HepG2 (cell line): Measurements from ENCODE around the gene CUEDC2. TPM values are rescaled to one million over a fixed set of nuclear protein-coding genes. Genes with fewer than 3 reads are reported as not detected.
A peak's percentile ranks its signal among the peaks of the same experiment; 100 is the strongest.

Source experiments
- EEA1 ChIP-seq: sonication (generic); formaldehyde crosslinking; IDR thresholded peaks from 2 replicates; pipeline ENCODE4 v1.5.1; 2020; ENCODE audit warnings: mild to moderate bottlenecking, missing genetic modification reagents, borderline replicate concordance
- JARID2 ChIP-seq: sonication (generic); formaldehyde crosslinking; IDR thresholded peaks from 2 replicates; pipeline ENCODE4 v1.8.1; 2023; ENCODE audit warnings: missing genetic modification reagents, inconsistent platforms; ENCODE audit not compliant: insufficient replicate concordance
- MXD3 ChIP-seq: IDR thresholded peaks from 2 replicates; pipeline ENCODE4 v1.6.1; 2016; ENCODE audit warnings: mild to moderate bottlenecking, missing biosample characterization, missing genetic modification reagents
- MXD4 ChIP-seq: IDR thresholded peaks from 2 replicates; pipeline ENCODE4 v1.6.1; 2016; ENCODE audit warnings: mild to moderate bottlenecking, missing biosample characterization, missing genetic modification reagents
- NCOA2 ChIP-seq: sonication (generic); formaldehyde crosslinking; IDR thresholded peaks from 2 replicates; pipeline ENCODE4 v1.8.0; 2022; ENCODE audit warnings: inconsistent platforms
- RERE ChIP-seq: IDR thresholded peaks from 2 replicates; pipeline ENCODE4 v1.6.1; 2016; ENCODE audit warnings: low read depth, missing genetic modification reagents, missing compliant biosample characterization
- ZBTB20 ChIP-seq: sonication (generic); formaldehyde crosslinking; IDR thresholded peaks from 2 replicates; pipeline ENCODE4 v1.8.1; 2023; ENCODE audit warnings: missing genetic modification reagents, low read depth, mild to moderate bottlenecking, borderline replicate concordance
- ZBTB21 ChIP-seq: sonication (generic); formaldehyde crosslinking; IDR thresholded peaks from 2 replicates; pipeline ENCODE4 v1.4.0; 2020; ENCODE audit warnings: missing genetic modification reagents
- ZBTB37 ChIP-seq: sonication (generic); formaldehyde crosslinking; IDR thresholded peaks from 2 replicates; pipeline ENCODE4 v1.4.0; 2020; ENCODE audit warnings: mild to moderate bottlenecking, missing genetic modification reagents
- ZMYM2 ChIP-seq: sonication (generic); formaldehyde crosslinking; IDR thresholded peaks from 2 replicates; pipeline ENCODE4 v1.8.0; 2022; ENCODE audit warnings: mild to moderate bottlenecking, missing genetic modification reagents
- ZNF224 ChIP-seq: sonication (generic); formaldehyde crosslinking; IDR thresholded peaks from 2 replicates; pipeline ENCODE4 v1.5.0; 2020; ENCODE audit warnings: mild to moderate bottlenecking, missing genetic modification reagents
- ZNF230 ChIP-seq: sonication (generic); formaldehyde crosslinking; IDR thresholded peaks from 2 replicates; pipeline ENCODE4 v1.4.0; 2020; ENCODE audit warnings: mild to moderate bottlenecking, missing genetic modification reagents
- ZNF232 ChIP-seq: sonication (generic); formaldehyde crosslinking; IDR thresholded peaks from 2 replicates; pipeline ENCODE4 v1.4.0; 2020; ENCODE audit warnings: missing genetic modification reagents, borderline replicate concordance
- ZNF331 ChIP-seq: sonication (generic); formaldehyde crosslinking; IDR thresholded peaks from 2 replicates; pipeline ENCODE4 v1.4.0; 2020; ENCODE audit warnings: missing genetic modification reagents
- ZNF432 ChIP-seq: sonication (generic); formaldehyde crosslinking; IDR thresholded peaks from 2 replicates; pipeline ENCODE4 v1.5.0; 2020; ENCODE audit warnings: missing genetic modification reagents, mild to moderate bottlenecking, borderline replicate concordance
- ZNF557 ChIP-seq: sonication (generic); formaldehyde crosslinking; IDR thresholded peaks from 2 replicates; pipeline ENCODE4 v1.4.0; 2020; ENCODE audit warnings: missing genetic modification reagents
- ZNF563 ChIP-seq: sonication (generic); formaldehyde crosslinking; IDR thresholded peaks from 2 replicates; pipeline ENCODE4 v1.8.0; 2022; ENCODE audit warnings: mild to moderate bottlenecking, moderate library complexity, missing genetic modification reagents
- ZNF841 ChIP-seq: sonication (generic); formaldehyde crosslinking; IDR thresholded peaks from 2 replicates; pipeline ENCODE4 v1.8.1; 2023; ENCODE audit warnings: missing genetic modification reagents, borderline replicate concordance
- ZXDC ChIP-seq: sonication (generic); formaldehyde crosslinking; IDR thresholded peaks from 2 replicates; pipeline ENCODE4 v1.5.0; 2020; ENCODE audit warnings: mild to moderate bottlenecking, missing genetic modification reagents
- polyA plus RNA-seq, 8 experiments: library from polyadenylated mRNA; depleted of rRNA in 3 of 8; stranded (reverse) in 7 of 8; unstranded in 1 of 8; fragments of >200 nt; fragmentation: Illumina TruSeq in 4 of 8; extraction: Trizol in 4 of 8; gene quantifications; 2 replicates each; pipeline versions ENCODE4 v1.2.1 to v1.2.3, GENCODE V29; 2011 to 2016; ENCODE audit warnings: low read depth in 4 of 8, missing spikeins in 1 of 8, mixed read lengths in 1 of 8; ENCODE audit not compliant: insufficient read depth in 1 of 8
- total RNA-seq, 5 experiments: library from RNA; depleted of rRNA; stranded (reverse); fragments of >200 nt; fragmentation: Illumina TruSeq; extraction: Trizol; gene quantifications; 2 replicates each; pipeline ENCODE4 v1.2.3, GENCODE V29; 2016; ENCODE audit warnings: low read depth in 1 of 5

Gene CUEDC2
- total and polyA plus RNA-seq, 2 of the 13 experiments (the other 11 are each of a cell fraction or from before 2014, with no cell fraction given) = 13.1 to 18.4 TPM

GRCh38 chr10:102419269-102420180, 12.8 kb downstream of the CUEDC2 start (continued):
- peak; percentile 71; the same call in 1 of the 2 replicates for TF ChIP-seq ZNF557 (CRISPR knock-in tag)
- TF ChIP-seq ZNF232 (CRISPR knock-in tag) = peak; percentile 89
- TF ChIP-seq ZNF230 (CRISPR knock-in tag) = peak; percentile 24; the same call in 1 of the 2 replicates
- no peak for TF ChIP-seq JARID2
- no peak for TF ChIP-seq ZBTB37 (CRISPR knock-in tag)
- no peak for TF ChIP-seq ZNF563
- no peak for TF ChIP-seq NCOA2 (CRISPR knock-in tag)
- no peak for TF ChIP-seq ZMYM2 (CRISPR knock-in tag)
- 0 out of 2 replicates have a peak, but pooled peaks have one; percentile 35 for TF ChIP-seq ZNF331 (CRISPR knock-in tag)
- no peak; the same call in 1 of the 2 replicates for TF ChIP-seq ZXDC (CRISPR knock-in tag)
- TF ChIP-seq ZNF432 (CRISPR knock-in tag) = no peak
- no peak for TF ChIP-seq ZBTB20 (CRISPR knock-in tag)
- no peak for TF ChIP-seq ZNF224 (CRISPR knock-in tag)
- peak; percentile 83; the same call in 1 of the 2 replicates for TF ChIP-seq EEA1 (CRISPR knock-in tag)
- TF ChIP-seq ZNF841 (CRISPR knock-in tag) = no peak
- no peak for TF ChIP-seq MXD4 (CRISPR knock-in tag)
- peak; percentile 60; the same call in 1 of the 2 replicates for TF ChIP-seq MXD3 (CRISPR knock-in tag)
- TF ChIP-seq ZBTB21 (CRISPR knock-in tag) = no peak
- TF ChIP-seq RERE = no peak
